Kidney (tissue), 14 donors: ENCODE data around the gene PHEX. TPM values are rescaled to one million over a fixed set of nuclear protein-coding genes. Genes with fewer than 3 reads are reported as not detected.
A peak's percentile ranks its signal among the peaks of the same experiment; 100 is the strongest.

Source experiments
- DNase-seq, 5 donors: peaks; one replicate each; pipeline ENCODE4 v3.0.0-alpha.2; 2013 to 2020
- FAIRE-seq: peaks from 2 replicates; lab custom pipeline; 2012; peaks lifted over from hg19 to GRCh38; lab: Jason Lieb, UNC
- H3K27ac ChIP-seq, 2 donors: one replicate each; pipeline ENCODE4 v1.7.0; 2013; ENCODE audit warnings: low read depth in 2 of 2, low read length in 2 of 2, inconsistent platforms in 1 of 2
- H3K27me3 ChIP-seq: one replicate; pipeline ENCODE4 v1.7.1; 2013; ENCODE audit warnings: low read length, inconsistent platforms; ENCODE audit not compliant: control insufficient read depth, insufficient read depth
- H3K36me3 ChIP-seq, 3 donors: one replicate each; pipeline versions ENCODE4 v1.7.0 to v1.7.1; 2013; ENCODE audit warnings: low read length in 3 of 3, control low read depth in 1 of 3, inconsistent platforms in 1 of 3; ENCODE audit not compliant: insufficient read depth in 3 of 3, control insufficient read depth in 2 of 3
- H3K4me1 ChIP-seq, 3 donors: one replicate each; pipeline versions ENCODE4 v1.7.0 to v1.7.1; 2013; ENCODE audit warnings: low read length in 3 of 3, inconsistent platforms in 1 of 3, low read depth in 1 of 3; ENCODE audit not compliant: control insufficient read depth in 2 of 3, insufficient read depth in 2 of 3
- H3K4me3 ChIP-seq, 3 donors: one replicate each; pipeline versions ENCODE4 v1.7.0 to v1.8.1; 2013; ENCODE audit warnings: low read length in 3 of 3, control low read depth in 1 of 3, inconsistent platforms in 1 of 3
- H3K9ac ChIP-seq, 3 donors: one replicate each; pipeline versions ENCODE4 v1.7.0 to v1.7.1; 2013; ENCODE audit warnings: low read length in 3 of 3, control low read depth in 1 of 3, inconsistent platforms in 1 of 3
- H3K9me3 ChIP-seq, 3 donors: one replicate each; pipeline versions ENCODE4 v1.7.0 to v1.7.1; 2013; ENCODE audit warnings: low read length in 3 of 3, control low read depth in 1 of 3, inconsistent platforms in 1 of 3; ENCODE audit not compliant: control insufficient read depth in 2 of 3, insufficient read depth in 1 of 3
- CTCF ChIP-seq: IDR thresholded peaks from 3 replicates; pipeline ENCODE4 v1.5.1; 2012; ENCODE audit warnings: mild to moderate bottlenecking, moderate library complexity, borderline replicate concordance; ENCODE audit not compliant: insufficient read depth; ENCODE audit errors: extremely low read depth
- intact Hi-C: fragments of 100-400 bp; cut with DNase I; formaldehyde crosslinking; loops from one replicate; pipeline ENCODE4 v1.11.1; 2022
- polyA plus RNA-seq: library from polyadenylated mRNA; stranded (reverse); fragments of 350-450 nt; fragmentation: Illumina TruSeq; extraction: RNeasy Lipid Tissue Mini Kit (QIAGEN cat#74804); gene quantifications from one replicate; pipeline ENCODE4 v1.2.3, GENCODE V29; 2014; ENCODE audit warnings: low read depth, low replicate concordance; ENCODE audit not compliant: insufficient read depth
- total RNA-seq: library from RNA; stranded (reverse); fragmentation: NEBNext Ultra II Directional; extraction: Animal tissue kit (Norgen Biotek cat#: 25700); gene quantifications from one replicate; pipeline ENCODE4 v1.2.1, GENCODE V29; 2021
- donor health status: control.
- donor health status: control.
- donor health status: control.
- donor health status: control.
- donor health status: control.
- donor health status: DM: yes; HTN: yes; CAD: no.
- donor health status: Normal renal cell carcinoma (clear cell type).

Gene PHEX
- total and polyA plus RNA-seq, 2 donors from 2014 or later: 0.19 to 0.25 TPM

- no peaks in the 10 kb centered on the region for H3K4me1 ChIP-seq
- TF ChIP-seq CTCF: no peak
- peak overlapping the region; percentile 32 to 37 for H3K27ac ChIP-seq
- H3K9ac ChIP-seq: no peak overlapping the region
- FAIRE-seq (no peak), DNase-seq (no peak)
- intact Hi-C loops: no loop called here
- H3K4me3 ChIP-seq: no peak overlapping the region
- H3K36me3 ChIP-seq: no peaks in the 10 kb centered on the region
- no peaks in the 10 kb centered on the region for H3K9me3 ChIP-seq
- H3K27me3 ChIP-seq: peaks cover 2% of the 10 kb centered on the region
These were observed 86.2 kb downstream of the PHEX start for GRCh38 chrX:22118161-22118830.

GRCh38 chrX:22121161-22121560 lies 89.0 kb downstream of the PHEX start:
- no peak for DNase-seq
- Histone ChIP-seq H3K9ac (no peak overlapping the region), H3K4me3 (no peak overlapping the region), H3K9me3 (no peaks in the 10 kb centered on the region), H3K36me3 (no peaks in the 10 kb centered on the region), H3K27me3 (no peaks in the 10 kb centered on the region), H3K4me1 (no peaks in the 10 kb centered on the region), H3K27ac (no peak overlapping the region)
- intact Hi-C loops: no loop called here
- TF ChIP-seq CTCF: no peak
- FAIRE-seq: no peak

- H3K4me3 ChIP-seq: no peak overlapping the region
- no peaks in the 10 kb centered on the region for H3K27me3 ChIP-seq
- TF ChIP-seq CTCF: no peak
- intact Hi-C loops: no loop called here
- DNase-seq (no peak), FAIRE-seq (no peak)
- no peaks in the 10 kb centered on the region for H3K9me3 ChIP-seq
- no peak overlapping the region for H3K27ac ChIP-seq
- H3K36me3 ChIP-seq: no peaks in the 10 kb centered on the region
- H3K4me1 ChIP-seq: no peaks in the 10 kb centered on the region
- H3K9ac ChIP-seq: no peak overlapping the region
These were observed 90.4 kb downstream of the PHEX start for GRCh38 chrX:22122510-22122909.

GRCh38 chrX:22124098-22124497 lies 92.0 kb downstream of the PHEX start:
- Histone ChIP-seq H3K27me3 (no peaks in the 10 kb centered on the region), H3K4me1 (no peaks in the 10 kb centered on the region), H3K4me3 (no peak overlapping the region), H3K27ac (no peak overlapping the region), H3K9ac (no peak overlapping the region), H3K36me3 (no peaks in the 10 kb centered on the region), H3K9me3 (no peaks in the 10 kb centered on the region)
- FAIRE-seq (no peak), DNase-seq (no peak)
- no peak for TF ChIP-seq CTCF
- intact Hi-C loops: no loop called here
